Epithelial cell of prostate (primary cell): ENCODE results near the gene ACSS3.
A peak's percentile ranks its signal among the peaks of the same experiment; 100 is the strongest.

ENCODE experiments used
- DNase-seq: peaks from one replicate; pipeline ENCODE4 v3.0.0-alpha.2; 2011; ENCODE audit warnings: low read depth, low spot score
- H3K27ac ChIP-seq: fragments of 450-650 bp; 2 replicates; pipeline ENCODE4 v1.5.1; 2017; ENCODE audit warnings: mild to moderate bottlenecking

ACSS3 gene

DNA sequence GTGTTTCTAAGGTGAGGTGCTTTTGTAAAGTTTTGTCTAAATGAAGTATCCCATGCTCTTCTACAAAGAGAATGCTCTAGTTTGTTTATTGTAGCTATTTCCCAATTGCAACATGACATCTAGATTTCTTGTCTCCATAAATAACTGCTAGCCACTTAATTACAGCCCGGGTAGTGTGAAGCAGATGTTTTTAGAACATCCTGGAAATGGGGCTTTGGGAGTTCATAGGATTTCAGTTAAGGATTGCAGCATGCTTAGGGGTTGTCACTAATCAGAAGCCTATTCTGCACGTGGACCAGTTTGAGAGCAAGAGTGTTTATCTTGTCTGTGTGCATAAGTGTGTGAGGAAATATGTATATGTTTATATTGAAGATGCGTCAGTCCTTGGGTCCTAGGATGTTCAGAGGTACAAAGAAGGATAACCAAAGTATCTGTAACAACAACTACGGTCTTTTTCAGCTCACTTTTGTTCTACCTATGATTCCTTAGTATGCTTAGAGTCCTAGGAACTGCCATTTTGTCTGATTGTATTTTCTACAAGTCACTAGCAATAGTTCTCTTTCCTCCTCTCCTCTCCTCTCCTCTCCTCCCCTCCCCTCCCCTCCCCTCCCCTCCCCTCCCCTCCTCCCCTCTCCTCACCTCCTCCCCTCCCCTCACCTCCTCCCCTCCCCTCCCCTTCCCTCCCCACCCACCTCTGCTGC is 135.3 kb downstream of the ACSS3 start:
- H3K27ac ChIP-seq: no peak overlapping the region
- no peak for DNase-seq

DNA sequence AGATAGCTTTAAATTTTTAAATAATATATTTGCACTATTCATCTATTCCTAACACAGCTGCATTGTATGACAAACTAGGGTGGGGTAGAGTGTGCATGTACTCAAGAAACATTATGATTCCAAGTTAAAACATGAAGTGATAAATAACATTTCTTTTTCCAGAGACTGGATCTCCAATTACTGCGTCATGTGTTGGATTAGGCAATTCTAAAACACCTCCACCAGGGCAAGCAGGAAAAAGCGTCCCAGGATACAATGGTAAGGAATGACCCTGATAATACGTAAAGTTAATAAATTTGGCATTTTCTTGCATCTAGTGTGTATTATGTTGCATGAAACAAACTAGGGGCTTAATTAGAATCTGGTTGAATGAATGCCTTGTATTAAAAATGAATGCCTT is 138.9 kb downstream of the ACSS3 start:
- H3K27ac ChIP-seq: no peak overlapping the region
- DNase-seq: no peak

DNA sequence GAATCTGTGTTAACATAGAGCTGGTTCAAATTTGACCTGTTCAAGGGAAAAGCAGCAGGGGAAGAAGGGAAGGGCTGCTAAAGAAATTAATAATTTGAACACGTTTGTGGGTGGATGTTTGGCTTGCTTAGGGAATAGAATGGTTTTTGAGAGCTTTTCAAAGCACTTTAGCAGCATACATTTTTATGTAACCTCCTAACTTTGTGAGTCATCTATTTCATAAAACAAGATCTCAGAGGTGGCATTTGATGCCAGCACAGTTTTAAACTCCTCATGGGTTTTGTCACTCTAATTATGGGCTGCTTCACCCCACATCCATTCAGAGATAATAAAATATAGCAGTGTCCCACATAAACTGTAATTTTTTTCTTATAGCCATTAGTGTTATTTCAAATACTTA is 143.8 kb downstream of the ACSS3 start:
- DNase-seq: no peak
- H3K27ac ChIP-seq: no peak overlapping the region

DNA sequence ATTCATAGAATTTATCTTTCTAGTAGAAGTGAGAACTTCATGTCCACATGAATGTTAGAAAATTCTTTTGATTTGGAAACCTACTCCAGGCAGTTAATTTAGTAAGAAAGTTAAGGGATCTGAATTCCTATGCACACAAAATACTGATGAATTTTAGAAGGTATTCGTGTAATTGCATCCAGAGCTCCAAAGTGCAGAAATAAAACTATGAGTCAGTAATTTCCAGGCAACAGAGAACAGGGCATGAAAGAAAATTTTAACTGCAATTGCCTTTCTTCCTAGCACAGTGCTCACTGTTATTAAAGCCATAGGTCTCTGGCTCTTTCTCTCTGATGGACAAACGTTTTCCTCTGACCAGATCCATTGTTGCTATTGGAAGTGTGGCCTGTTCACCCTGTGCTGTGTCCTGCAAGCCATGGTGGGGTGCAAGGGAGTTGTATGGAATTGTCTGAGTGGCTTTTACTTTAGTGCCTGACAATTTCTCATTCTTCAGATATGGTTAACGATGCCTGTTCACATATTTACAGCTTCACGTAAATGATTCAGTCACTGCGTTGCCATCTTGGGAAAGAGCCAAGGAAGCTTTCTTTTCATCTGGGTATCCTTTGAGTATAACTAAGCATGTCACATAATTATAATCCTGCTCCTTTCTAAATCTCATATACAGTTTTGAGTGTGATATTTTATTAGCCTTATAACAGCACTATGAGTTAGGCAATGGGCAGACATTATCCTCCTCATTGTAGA is 145.1 kb downstream of the ACSS3 start:
- DNase-seq: no peak
- no peak overlapping the region for H3K27ac ChIP-seq

DNA sequence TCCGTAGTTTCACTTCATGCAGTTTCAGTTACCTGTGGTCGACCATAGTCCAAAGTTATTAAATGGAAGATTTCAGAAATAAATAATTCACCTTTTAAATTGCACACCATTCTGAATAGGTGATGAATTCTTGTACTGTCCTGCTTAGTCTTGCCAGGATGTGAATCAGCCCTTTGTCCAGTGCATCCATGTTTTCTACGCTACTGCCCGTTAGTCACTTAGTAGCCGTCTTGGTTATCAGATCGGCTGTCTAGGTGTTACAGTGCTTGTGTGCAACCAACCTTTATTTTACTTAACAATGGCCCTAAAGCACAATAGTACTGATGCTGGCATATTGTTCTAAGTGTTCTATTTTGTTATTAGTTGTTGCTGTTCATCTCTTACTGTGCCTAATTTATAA is 146.7 kb downstream of the ACSS3 start:
- peak; percentile 10 for DNase-seq

DNA sequence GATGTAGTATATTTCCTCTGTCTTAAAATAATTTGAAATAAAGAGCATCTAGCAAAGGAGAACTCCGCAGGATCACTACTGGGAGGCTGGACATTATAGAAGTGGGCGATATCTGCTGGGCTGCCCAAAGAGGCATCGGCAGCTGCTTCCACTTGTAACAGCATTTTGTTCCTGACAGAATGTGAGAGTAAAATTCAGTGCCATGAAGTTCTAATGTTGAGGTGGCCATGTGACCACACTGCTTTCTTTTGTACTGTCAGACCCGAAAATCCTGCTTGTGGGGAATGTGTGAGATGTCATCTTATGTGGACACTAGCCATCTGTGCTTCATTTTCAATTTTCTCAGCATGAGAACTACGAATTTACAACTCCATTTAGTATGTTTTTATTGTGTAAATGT is 151.9 kb downstream of the ACSS3 start:
- no peak overlapping the region for H3K27ac ChIP-seq
- no peak for DNase-seq

More for the DNA sequence above, 146.7 kb downstream of the ACSS3 start:
- H3K27ac ChIP-seq: no peak overlapping the region

DNA sequence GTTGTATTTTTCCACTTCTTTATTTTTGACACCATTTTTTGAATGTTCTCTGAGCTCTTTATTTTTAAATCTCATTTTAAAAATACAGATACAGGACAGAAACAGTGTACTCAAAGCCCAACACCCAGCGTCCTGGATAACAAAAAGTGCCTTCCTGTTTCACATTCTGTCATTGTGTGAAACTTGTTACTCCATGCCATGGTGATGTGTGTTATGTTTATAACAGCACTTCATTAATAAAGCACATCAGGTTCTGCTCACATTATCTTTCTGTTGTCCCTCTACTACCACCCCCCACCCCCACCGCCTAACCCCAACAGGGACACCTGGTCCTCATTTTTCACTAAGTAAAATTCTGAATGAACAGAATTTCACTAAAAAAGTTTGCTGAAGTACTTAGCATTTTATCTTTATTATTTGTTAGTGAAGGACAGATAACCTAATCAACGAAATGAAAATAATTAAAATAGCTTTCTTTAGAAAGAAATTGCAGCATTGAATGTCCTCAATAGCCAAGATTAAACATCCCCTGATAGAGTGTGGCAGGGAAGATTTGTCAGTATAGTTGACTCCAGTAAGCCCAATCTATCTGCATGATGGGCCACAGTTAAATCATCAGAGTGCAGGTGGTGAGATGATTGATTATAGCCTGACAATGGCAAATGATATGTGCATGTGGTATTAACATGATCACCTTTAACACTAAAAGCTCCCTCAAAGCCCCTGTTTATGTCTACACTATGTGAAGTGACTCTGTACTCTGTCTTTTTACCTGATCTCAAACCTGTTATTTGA is 153.9 kb downstream of the ACSS3 start:
- no peak overlapping the region for H3K27ac ChIP-seq
- no peak for DNase-seq

DNA sequence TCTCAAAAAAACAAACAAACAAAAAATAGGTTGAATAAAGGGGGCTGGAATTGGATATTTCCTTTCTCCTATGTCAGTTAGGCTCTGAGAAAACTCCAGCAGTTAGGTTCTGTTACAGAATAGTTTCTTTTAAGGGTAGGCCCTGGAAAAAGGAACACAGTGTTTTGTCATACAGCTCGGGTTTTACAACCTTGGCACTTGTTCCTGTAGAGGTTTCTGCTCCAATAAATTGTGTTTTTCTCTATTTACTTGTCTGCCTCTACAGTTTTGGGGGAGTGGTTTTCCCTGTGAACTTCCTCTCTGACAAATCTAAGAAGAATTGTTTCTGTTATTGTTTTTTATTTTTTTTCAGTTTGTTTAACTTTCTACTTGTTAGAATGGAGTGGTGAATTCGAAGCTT is 167.6 kb downstream of the ACSS3 start:
- H3K27ac ChIP-seq: no peak overlapping the region
- no peak for DNase-seq

DNA sequence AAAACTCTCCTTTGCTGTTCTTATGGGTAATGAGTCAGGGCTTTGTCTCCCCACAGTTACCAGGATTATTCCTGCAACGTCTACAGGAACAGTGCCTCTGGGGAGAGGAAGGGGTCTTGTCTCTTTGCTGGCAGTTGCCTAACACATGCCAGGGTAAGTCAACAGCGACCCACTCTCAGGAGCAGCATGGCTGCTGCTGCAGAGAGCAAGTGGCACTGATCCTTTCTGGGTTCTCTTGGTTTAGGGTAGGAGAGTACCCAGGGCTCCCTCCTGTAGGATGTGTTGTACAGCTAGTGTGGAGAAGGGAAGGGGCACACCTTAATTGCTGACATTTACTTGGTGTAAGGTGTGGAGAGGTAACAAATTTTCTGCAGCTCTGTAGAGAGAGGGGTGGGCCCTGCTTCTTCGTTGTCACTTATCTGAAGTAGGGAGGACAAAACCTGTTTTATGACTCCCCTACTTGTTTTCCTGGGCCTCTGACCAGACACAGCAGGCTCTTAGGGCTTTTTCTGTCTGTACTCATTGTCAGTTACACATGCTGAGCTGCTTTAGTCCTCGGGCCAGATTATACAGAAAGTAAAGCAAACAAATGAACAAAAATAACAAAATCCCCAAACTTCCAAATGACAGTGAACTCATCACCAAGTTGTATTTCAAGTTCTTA is 168.2 kb downstream of the ACSS3 start:
- DNase-seq: no peak
- H3K27ac ChIP-seq: no peak overlapping the region

DNA sequence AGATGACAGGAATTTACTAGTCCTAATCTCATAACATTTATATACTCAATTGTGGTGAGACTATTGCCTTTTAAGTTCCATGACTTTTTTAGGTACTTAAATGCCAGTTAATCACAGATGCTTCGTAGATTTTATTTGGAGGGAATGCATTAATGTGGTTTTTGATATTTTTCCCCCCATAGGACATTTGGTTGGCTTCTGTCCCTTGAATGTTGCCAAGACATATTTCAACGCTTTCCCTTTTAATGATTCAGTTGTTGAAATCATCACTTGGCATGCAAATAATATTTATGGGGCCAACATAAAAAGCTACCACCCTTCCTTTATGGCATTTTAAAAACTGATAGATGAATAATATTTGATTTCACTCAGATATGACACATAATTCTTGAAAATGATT is 172.1 kb downstream of the ACSS3 start:
- no peak overlapping the region for H3K27ac ChIP-seq
- DNase-seq: no peak

DNA sequence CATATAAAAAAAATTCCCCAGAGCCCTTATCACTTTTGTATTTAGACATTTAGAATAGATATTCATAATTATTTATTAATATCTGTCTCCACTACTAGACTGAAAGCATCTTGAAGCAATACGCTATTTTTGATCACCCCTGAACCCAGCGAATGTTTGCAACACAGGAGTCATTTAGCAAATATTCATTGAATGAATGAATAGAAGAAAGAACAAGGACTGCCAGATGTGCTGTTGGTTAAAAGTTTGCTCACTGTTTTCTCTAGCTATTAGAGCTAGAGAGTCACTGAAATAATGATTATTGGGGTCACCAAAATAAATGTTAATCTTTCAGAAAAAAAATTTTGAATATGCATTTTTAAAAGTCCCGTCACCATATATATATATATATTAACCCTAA is 174.3 kb downstream of the ACSS3 start:
- DNase-seq: no peak
- no peak overlapping the region for H3K27ac ChIP-seq

DNA sequence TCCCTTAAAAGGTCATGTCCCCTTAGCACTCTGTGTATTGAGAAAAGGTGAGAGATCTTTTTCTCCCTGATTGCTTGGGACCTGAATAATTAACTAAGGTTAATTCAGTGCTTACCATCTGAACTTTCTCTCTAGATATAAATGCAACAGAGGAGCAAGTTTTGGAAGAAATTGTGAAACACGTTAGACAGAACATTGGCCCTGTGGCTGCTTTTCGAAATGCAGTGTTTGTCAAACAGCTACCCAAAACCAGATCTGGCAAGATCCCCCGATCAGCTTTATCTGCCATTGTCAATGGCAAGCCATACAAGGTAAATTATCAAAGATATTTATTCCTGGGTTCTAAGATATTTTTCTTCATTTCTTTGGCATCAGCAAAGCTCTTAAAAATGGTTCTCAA is 175.5 kb downstream of the ACSS3 start:
- no peak for DNase-seq
- H3K27ac ChIP-seq: no peak overlapping the region

DNA sequence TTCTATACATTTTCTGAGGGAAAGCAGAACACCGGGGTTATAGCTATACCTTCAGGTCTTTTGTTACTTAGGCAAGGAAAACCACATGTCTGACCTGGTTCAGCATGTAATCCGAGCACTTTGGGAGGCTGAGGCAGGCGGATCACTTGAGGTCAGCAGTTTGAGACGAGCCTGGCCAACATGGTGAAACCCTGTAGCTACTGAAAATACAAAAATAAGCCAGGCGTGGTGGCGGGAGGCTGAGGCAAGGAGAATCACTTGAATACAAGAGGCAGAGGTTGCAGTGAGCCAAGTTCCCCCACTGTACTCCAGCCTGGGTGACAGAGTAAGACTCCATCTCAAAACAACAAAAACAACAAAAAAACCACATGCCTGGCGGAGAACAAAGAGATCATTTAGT is 177.6 kb downstream of the ACSS3 start:
- H3K27ac ChIP-seq: no peak overlapping the region
- DNase-seq: no peak

DNA sequence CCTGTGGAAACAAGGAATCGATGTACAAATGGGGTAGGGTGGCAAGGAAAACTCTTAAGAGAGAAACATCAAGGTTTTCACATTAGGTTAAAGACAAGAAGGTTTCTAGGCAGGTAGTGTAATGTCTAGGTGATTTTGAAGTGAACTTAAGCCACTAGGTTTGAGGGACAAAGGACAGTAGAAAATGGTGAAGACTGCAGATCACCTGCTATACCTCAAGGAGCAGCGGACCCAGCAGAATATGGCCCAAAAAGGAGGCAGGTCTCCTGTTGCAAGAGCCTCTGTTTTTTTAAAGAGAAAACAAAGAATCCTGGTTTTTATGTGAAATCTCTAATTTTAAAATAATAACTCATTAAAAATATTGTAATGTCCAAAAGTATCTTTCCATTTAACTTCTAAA is 178.1 kb downstream of the ACSS3 start:
- H3K27ac ChIP-seq: no peak overlapping the region
- DNase-seq: no peak

DNA sequence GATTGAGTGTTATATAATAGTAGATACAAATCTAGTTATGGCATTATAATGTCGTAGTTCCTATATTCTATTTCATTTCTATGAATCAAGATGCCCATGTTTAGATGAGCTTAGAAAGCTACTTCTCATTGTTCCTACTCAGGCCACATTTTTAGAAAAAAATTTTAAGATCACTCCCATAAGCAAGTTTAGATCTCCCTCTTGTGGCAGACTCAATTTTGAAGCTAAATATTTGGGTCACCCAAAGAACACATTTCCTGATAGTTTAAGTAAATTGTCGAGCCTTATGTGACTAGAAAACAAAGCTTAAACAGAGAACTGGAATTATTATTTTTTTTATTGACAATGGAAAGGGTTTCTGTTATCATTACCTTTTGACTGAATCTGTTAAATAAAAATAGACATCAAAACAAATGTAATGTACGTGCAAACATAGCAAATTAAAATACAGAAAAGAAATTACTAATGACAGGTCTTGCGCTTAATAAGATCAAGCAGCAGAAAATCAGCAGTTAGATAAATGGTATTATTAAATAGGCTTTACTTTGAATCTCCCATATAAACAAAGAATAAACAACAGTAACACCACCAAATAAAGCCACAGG is 180.2 kb downstream of the ACSS3 start:
- no peak overlapping the region for H3K27ac ChIP-seq
- DNase-seq: no peak

DNA sequence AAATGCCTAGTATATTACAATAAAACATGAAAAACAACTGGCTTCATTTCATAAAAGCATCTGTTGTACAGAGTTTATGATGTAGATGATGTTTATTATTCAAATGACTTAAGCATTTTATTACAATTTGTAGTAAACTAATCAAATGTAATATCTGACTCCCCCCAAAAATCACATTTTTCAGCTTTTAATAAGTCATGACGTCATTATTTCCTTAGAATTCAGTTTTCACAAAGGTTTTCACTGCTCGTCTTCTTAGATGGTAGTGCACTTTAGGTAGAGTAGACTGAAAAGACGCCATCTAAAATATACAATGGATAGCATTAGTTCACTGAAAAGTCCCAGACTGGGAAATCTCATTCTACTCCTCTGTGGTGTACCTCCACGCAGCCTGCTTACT is 181.5 kb downstream of the ACSS3 start:
- H3K27ac ChIP-seq: no peak overlapping the region
- DNase-seq: no peak

DNA sequence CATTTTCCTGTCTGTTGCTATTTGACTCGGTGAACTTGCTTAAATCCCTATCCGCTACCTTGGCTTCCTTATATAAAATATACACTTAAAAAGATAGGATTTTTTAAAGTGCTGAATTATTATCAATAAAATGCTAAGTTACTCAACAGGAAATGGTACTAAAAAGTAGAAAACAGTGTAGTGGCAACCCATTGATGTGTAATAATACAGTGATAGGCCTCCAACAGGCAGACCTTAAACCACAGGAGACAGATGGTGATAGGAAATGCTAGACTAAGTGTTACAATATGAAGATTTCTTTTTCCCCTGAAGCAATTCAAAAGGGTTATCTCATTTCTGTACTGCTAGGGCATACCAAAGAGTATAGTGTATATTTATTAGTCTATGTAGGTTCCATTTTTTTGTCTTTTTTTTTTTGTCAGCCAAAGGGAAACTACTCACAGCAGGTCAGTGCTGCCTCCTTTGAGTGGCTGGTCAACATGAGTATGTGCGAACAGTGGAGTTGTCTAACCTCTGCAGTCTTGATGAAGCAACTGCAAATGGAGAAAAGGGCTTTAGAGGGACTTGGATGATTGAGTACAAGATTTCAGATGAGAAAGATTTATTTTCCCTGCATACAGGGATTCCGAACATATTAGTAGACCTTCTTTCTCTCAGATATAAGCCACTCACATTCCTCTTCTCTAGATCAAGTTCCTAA is 183.8 kb downstream of the ACSS3 start:
- DNase-seq: no peak

DNA sequence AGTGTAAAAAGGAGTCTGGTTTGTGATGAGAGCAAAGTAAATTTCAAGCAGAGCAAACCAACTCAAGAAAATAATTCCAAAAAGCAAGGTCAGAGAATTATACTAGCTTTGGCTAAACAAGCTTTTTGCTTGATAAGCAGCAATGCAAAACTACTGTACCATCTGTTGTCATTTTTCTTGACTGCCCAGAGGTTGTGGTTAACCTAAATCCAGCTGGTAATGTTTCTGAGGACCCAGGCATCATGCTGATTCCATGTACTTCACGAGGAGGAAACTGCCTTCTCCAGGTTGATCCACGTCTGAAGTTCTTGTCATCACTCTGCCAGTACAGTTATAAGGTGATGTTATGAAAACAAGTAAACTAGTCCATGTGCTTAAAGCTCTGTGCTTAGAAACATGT is 185.2 kb downstream of the ACSS3 start:
- no peak overlapping the region for H3K27ac ChIP-seq
- no peak for DNase-seq

More for the DNA sequence above, 183.8 kb downstream of the ACSS3 start:
- no peak overlapping the region for H3K27ac ChIP-seq

DNA sequence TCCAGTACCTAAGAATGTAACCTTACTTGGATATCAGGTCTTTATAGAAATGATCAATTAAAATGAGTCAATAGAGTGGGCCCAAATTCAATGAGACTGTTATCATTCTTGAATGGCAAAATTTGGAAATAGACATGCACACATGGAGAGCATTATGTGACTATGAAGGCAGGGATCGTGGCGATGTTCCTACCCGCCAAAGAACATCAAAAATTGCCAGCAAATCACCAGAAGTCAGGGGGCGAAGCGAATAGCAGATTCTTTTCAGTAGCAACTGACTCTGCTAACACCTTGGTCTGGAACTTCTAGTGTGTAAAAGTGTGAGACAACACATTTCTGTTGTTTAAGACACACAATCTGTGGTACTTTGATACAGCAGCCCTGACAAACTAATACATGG is 192.5 kb downstream of the ACSS3 start:
- no peak overlapping the region for H3K27ac ChIP-seq
- DNase-seq: no peak
